Body of pancreas (tissue), 4 donors: ENCODE data around the gene KCNT2.

Experiments
- CTCF ChIP-seq, 7 experiments: fragments of 450-650 bp in 4 of 7; fragments of 200-600 bp in 3 of 7; sonication (generic) in 3 of 7; IDR thresholded peaks; one replicate each; pipeline ENCODE4 v1.5.1; 2016 to 2019; ENCODE audit warnings: antibody characterized with exemption in 7 of 7
- POLR2A ChIP-seq, 3 donors: fragments of 450-650 bp; IDR thresholded peaks; one replicate each; pipeline ENCODE4 v1.6.1; 2016; ENCODE audit warnings: antibody characterized with exemption in 3 of 3, mild to moderate bottlenecking in 2 of 3

- TF ChIP-seq CTCF (IDR thresholded peaks at IDR 0.05) (no peak), POLR2A (IDR thresholded peaks at IDR 0.05) (no peak)
Measured at GRCh38 chr1:196196486-196196885, 411.8 kb downstream of the KCNT2 start.
